HG03460 (cell line): Measurements from ENCODE around the gene PCDHGB4.
"Not testable (repeated sequence)": the region's sequence is repeated elsewhere in the genome, so short reads cannot be mapped to it uniquely, and the experiment has no call there.

ENCODE experiments used
- ATAC-seq: cut with Tn5 transposase; IDR thresholded peaks from one replicate; pipeline ENCODE4 v1.9.1; 2021; ENCODE audit not compliant: unreplicated experiment

The PCDHGB4 gene

DNA sequence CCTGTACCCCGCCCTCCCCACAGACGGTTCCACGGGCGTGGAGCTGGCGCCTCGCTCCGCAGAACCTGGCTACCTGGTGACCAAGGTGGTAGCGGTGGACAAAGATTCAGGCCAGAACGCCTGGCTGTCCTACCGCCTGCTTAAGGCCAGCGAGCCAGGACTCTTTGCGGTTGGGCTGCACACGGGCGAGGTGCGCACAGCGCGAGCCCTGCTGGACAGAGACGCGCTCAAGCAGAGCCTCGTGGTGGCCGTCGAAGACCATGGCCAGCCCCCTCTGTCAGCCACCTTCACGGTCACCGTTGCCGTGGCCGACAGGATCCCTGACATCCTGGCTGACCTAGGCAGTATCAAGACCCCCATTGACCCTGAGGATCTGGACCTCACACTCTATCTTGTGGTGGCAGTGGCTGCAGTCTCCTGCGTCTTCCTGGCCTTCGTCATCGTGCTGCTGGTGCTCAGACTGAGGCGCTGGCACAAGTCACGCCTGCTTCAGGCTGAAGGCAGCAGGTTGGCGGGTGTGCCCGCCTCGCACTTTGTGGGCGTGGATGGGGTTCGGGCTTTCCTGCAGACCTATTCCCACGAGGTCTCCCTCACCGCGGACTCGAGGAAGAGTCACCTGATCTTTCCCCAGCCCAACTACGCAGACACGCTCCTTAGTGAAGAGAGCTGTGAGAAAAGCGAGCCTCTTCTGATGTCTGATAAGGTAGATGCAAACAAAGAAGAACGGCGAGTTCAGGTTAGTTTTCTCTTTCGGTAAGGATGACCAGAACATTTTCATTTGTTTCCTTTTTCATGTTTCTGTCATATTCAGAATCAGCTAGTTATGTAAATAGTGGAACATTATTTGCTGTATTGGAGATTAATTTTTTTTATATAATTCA is 21.2 kb upstream of the PCDHGB4 start:
- ATAC-seq, result no peak

DNA sequence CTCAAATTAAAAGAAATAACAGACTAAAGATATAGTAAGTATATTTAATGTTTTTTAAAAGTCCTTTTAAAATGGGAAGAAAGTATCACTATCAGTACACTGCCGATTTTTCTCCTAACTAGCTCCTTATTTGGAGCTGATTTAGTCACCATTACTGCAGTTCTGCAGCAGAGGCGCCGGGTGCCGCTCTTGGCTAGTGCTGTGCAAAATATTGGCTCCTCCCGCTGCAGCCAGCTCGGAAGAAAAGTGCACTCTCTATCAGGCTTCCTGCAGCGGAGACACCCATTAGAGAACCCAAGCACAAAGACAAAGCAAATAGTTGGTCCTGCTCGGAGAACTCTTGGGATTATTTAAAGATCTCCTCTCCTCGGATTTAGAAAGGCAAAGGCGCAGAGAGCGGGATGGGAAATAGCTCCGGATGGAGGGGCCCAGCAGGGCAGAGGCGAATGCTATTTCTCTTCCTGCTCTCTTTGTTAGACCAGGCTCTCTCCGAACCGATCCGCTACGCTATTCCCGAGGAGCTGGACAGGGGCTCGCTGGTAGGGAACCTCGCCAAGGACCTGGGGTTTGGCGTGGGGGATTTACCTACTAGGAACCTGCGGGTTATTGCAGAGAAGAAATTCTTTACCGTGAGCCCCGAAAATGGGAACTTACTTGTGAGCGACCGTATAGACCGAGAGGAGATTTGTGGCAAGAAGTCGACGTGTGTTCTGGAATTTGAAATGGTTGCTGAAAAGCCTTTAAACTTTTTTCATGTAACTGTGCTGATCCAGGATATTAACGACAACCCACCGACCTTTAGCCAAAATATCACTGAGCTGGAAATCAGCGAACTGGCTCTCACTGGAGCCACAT is 17.3 kb upstream of the PCDHGB4 start, which contains the start of gene PCDHGB3:
Gene PCDHGB3 (plus strand): TSS at position 249 of the 855 bp plus-strand sequence. CDS start 153 bp downstream, at position 402.
- peak; percentile 88 for ATAC-seq

DNA sequence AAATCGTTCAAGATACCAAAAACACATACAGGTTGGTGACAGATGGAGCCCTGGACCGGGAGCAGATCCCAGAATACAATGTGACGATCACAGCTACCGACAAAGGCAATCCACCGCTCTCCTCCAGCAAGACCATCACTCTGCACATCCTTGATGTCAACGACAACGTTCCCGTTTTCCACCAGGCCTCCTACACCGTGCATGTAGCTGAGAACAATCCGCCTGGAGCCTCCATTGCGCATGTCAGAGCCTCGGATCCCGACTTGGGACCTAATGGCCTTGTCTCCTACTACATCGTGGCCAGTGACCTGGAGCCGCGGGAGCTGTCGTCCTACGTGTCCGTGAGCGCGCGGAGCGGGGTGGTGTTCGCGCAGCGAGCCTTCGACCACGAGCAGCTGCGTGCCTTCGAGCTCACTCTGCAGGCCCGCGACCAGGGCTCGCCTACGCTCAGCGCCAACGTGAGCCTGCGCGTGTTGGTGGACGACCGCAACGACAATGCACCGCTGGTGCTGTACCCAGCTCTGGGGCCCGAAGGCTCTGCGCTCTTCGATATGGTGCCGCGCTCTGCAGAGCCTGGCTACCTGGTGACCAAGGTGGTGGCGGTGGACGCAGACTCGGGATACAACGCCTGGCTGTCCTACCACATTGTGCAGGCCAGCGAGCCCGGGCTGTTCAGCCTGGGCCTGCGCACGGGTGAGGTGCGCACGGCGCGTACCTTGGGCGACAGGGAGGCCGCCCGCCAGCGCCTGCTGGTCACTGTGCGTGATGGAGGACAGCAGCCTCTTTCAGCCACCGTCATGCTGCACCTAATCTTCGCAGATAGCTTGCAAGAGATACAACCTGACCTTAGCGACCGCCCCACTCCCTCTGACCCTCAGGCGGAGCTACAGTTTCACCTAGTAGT is 15.7 kb upstream of the PCDHGB4 start:
- ATAC-seq, result no peak

DNA sequence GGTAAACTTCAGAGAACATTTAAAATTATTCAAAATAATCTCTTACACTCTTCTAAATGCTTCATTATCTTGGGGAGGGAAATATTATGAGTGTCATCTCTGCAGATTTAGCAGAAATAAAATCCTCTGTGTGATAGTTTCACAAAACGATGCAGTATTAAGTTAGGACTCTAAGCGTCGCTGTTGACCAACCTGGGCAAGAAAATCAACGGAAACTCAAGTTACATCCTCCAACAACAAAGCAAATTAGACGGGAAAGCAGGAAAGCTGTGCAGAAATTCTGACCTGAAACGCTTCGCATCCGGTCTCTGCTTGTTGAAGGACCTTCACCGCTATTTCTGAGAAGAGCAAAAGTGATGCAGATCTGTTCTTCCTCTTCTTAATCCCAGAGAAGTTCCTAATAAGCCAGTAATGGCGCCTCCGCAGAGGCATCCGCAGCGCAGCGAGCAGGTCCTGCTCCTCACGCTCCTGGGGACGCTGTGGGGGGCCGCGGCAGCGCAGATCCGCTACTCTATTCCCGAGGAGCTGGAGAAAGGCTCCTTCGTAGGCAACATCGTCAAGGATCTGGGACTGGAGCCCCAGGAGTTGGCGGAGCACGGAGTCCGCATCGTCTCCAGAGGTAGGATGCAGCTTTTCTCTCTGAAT is 13.7 kb upstream of the PCDHGB4 start, which contains the start of gene PCDHGA6:
Gene PCDHGA6 (plus strand): TSS at position 219 of the 645 bp plus-strand sequence. CDS start 193 bp downstream, at position 412.
- no peak for ATAC-seq

GRCh38 chr5:141374627-141375026 is 12.9 kb upstream of the PCDHGB4 start:
- no peak for ATAC-seq

DNA sequence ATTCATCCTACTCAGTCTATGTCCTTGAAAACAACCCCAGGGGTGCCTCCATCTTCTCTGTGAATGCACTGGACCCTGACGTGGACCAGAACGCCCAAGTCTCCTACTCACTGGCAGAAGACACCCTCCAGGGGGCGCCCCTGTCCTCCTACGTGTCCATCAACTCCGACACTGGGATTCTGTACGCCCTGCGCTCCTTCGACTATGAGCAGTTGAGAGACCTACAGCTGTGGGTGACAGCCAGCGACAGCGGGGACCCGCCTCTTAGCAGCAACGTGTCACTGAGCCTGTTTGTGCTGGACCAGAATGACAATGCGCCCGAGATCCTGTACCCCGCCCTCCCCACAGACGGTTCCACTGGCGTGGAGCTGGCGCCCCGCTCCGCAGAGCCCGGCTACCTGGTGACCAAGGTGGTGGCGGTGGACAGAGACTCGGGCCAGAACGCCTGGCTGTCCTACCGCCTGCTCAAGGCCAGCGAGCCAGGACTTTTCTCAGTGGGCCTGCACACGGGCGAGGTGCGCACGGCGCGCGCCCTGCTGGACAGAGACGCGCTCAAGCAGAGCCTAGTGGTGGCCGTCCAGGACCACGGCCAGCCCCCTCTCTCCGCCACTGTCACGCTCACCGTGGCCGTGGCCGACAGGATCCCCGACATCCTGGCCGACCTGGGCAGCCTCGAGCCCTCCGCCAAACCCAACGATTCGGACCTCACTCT is 11.9 kb upstream of the PCDHGB4 start:
- ATAC-seq, result not testable (repeated sequence)

- ATAC-seq, result no peak
These were observed 4.8 kb upstream of the PCDHGB4 start, which contains the start of gene PCDHGA7 for GRCh38 chr5:141382469-141383294. TSS of gene PCDHGA7 (plus strand) at chr5:141382742. CDS start at chr5:141382900, 158 bp downstream.

DNA sequence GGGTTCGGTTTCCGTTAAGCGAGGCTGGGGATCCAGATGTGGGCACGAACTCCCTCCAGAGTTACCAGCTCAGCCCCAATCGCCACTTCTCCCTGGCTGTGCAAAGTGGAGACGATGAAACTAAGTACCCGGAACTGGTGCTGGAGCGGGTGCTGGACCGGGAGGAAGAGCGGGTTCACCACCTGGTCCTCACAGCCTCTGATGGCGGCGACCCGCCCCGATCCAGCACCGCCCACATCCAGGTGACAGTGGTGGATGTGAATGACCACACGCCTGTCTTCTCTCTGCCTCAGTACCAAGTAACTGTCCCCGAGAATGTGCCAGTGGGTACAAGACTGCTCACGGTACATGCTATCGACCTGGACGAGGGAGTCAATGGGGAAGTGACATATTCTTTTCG is 4.2 kb upstream of the PCDHGB4 start:
- no peak for ATAC-seq

DNA sequence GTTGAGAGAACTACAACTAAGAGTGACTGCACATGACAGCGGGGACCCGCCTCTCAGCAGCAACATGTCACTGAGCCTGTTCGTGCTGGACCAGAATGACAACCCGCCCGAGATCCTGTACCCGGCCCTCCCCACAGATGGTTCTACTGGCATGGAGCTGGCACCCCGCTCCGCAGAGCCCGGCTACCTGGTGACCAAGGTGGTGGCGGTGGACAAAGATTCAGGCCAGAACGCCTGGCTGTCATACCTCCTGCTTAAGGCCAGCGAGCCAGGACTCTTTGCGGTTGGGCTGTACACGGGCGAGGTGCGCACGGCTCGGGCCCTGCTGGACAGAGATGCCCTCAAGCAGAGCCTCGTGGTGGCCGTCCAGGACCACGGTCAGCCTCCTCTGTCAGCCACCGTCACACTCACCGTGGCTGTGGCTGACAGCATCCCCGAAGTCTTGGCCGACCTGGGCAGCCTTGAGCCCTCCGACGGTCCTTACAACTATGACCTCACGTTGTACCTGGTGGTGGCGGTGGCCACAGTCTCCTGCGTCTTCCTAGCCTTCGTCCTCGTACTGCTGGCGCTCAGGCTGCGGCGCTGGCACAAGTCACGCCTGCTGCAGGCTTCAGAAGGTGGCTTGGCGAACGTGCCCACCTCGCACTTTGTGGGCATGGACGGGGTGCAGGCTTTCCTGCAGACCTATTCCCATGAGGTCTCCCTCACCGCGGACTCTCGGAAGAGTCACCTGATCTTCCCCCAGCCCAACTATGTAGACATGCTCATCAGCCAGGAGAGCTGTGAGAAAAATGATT is 2.8 kb upstream of the PCDHGB4 start:
- no peak for ATAC-seq

GRCh38 chr5:141388661-141389060 is 1.2 kb downstream of the PCDHGB4 start:
- ATAC-seq, result no peak

DNA sequence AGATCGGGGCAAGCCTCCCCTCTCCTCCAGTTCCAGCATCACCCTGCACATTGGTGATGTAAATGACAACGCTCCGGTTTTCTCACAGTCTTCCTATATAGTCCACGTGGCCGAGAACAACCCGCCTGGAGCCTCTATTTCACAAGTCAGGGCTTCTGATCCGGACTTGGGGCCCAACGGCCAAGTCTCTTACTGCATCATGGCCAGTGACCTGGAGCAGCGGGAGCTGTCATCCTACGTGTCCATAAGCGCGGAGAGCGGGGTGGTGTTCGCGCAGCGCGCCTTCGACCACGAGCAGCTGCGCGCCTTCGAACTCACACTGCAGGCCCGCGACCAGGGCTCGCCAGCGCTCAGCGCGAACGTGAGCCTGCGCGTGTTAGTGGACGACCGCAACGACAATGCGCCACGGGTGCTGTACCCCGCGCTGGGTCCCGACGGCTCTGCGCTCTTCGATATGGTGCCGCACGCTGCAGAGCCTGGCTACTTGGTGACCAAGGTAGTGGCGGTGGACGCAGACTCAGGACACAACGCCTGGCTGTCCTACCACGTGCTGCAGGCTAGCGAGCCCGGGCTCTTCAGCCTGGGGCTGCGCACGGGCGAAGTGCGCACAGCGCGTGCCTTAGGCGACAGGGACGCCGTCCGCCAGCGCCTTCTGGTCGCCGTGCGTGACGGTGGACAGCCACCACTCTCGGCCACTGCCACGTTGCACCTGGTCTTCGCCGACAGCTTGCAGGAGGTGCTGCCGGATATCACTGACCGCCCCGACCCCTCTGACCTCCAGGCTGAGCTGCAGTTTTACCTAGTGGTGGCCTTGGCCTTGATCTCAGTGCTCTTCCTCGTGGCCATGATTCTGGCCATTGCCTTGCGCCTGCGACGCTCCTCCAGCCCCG is 1.9 kb downstream of the PCDHGB4 start:
- no peak for ATAC-seq

DNA sequence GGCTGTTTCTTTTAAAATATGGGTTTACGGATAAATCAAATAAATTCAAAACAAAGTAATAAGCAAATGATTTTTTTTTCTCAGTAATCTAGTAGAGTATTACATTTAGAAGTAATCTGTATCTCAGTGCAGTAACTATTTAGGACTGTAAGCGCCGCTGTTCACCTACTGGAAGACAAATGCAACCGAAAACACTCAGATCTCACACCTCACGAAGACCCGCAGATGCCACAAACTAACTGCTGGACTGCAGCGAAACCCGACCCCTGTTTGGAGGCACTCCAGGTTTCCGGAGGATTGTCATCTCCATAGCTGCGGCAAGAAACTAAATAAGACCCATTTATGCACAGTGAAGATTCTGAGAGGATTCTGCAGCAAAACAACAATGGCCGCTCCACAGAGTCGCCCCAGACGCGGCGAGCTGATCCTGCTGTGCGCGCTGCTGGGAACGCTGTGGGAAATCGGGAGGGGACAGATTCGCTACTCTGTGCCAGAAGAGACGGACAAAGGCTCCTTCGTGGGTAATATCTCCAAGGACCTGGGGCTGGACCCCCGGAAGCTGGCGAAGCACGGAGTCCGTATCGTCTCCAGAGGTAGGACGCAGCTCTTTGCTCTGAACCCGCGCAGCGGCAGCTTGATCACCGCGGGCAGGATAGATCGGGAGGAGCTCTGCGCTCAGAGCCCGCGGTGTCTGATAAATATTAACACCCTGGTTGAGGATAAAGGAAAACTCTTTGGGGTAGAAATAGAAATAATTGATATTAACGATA is 5.1 kb downstream of the PCDHGB4 start, which contains the start of gene PCDHGA8:
Gene PCDHGA8 (plus strand): TSS at position 205 of the 770 bp plus-strand sequence. CDS start 181 bp downstream, at position 386.
- no peak for ATAC-seq

DNA sequence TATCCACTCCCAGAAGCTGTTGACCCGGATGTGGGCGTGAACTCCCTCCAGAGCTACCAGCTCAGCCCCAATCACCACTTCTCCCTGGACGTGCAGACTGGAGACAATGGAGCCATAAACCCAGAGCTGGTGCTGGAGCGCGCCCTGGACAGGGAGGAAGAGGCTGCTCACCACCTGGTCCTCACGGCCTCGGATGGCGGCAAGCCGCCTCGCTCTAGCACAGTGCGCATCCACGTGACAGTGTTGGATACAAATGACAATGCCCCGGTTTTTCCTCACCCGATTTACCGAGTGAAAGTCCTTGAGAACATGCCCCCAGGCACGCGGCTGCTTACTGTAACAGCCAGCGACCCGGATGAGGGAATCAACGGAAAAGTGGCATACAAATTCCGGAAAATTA is 5.8 kb downstream of the PCDHGB4 start:
- ATAC-seq, result no peak

GRCh38 chr5:141394401-141395187 is 7.1 kb downstream of the PCDHGB4 start:
- not testable (repeated sequence) for ATAC-seq
